PFSK-1 (cell line): Measurements from ENCODE around the gene MTF2.

ENCODE experiments used
- FOXP2 ChIP-seq: optimal IDR thresholded peaks from 2 replicates; pipeline ENCODE3; 2011; ENCODE audit warnings: borderline replicate concordance, control low read depth, inconsistent platforms; ENCODE audit not compliant: insufficient read depth; ENCODE audit errors: extremely low read length, extremely low read depth
- POLR2AphosphoS5 ChIP-seq: IDR thresholded peaks from 2 replicates; pipeline ENCODE4 v1.6.1; 2012; ENCODE audit warnings: low read depth, mild to moderate bottlenecking, control low read depth, low read length, moderate library complexity
- REST ChIP-seq, 2 experiments: IDR thresholded peaks; 2 replicates each; pipeline versions ENCODE4 v1.6.1 to v1.8.0; 2011 to 2012; ENCODE audit warnings: low read depth in 2 of 2, low read length in 2 of 2, control low read depth in 1 of 2, inconsistent platforms in 1 of 2, mild to moderate bottlenecking in 1 of 2, moderate library complexity in 1 of 2; ENCODE audit not compliant: insufficient read depth in 1 of 2
- SIN3A ChIP-seq: IDR thresholded peaks from 2 replicates; pipeline ENCODE4 v1.6.1; 2012; ENCODE audit warnings: mild to moderate bottlenecking, low read length, moderate library complexity, borderline replicate concordance; ENCODE audit not compliant: insufficient read depth
- TAF1 ChIP-seq: IDR thresholded peaks from 2 replicates; pipeline ENCODE4 v1.6.1; 2012; ENCODE audit warnings: low read length, control low read depth, borderline replicate concordance; ENCODE audit not compliant: insufficient read depth

MTF2 gene

GRCh38 chr1:93051961-93052360 is 27.1 kb upstream of the MTF2 start:
- TF ChIP-seq SIN3A (no peak), TAF1 (no peak), POLR2AphosphoS5 (no peak), FOXP2 (no peak), REST (IDR thresholded peaks at IDR 0.05; ENCODE audit: insufficient read depth in 1 of 2, low read depth in 2 of 2, low read length in 2 of 2) (no peak)

- TF ChIP-seq FOXP2 (no peak), REST (IDR thresholded peaks at IDR 0.05; ENCODE audit: insufficient read depth in 1 of 2, low read depth in 2 of 2, low read length in 2 of 2) (peak; percentile 82 to 100)
Measured at GRCh38 chr1:93056214-93056613, 22.9 kb upstream of the MTF2 start.

GRCh38 chr1:93056649-93057048 is 22.4 kb upstream of the MTF2 start:
- TF ChIP-seq SIN3A, result no peak
- TF ChIP-seq TAF1, result no peak
- TF ChIP-seq REST (IDR thresholded peaks at IDR 0.05; ENCODE audit: insufficient read depth in 1 of 2, low read depth in 2 of 2, low read length in 2 of 2), result no peak
- TF ChIP-seq FOXP2, result no peak
- no peak for TF ChIP-seq POLR2AphosphoS5

- TF ChIP-seq SIN3A (no peak), POLR2AphosphoS5 (no peak), REST (IDR thresholded peaks at IDR 0.05; ENCODE audit: insufficient read depth in 1 of 2, low read depth in 2 of 2, low read length in 2 of 2) (no peak), TAF1 (no peak), FOXP2 (no peak)
Measured at GRCh38 chr1:93061895-93062792, 16.9 kb upstream of the MTF2 start.

- no peak for TF ChIP-seq FOXP2
- no peak for TF ChIP-seq POLR2AphosphoS5
- no peak for TF ChIP-seq REST (IDR thresholded peaks at IDR 0.05; ENCODE audit: insufficient read depth in 1 of 2, low read depth in 2 of 2, low read length in 2 of 2)
- no peak for TF ChIP-seq TAF1
- TF ChIP-seq SIN3A, result no peak
Measured at GRCh38 chr1:93076268-93076667, 2.8 kb upstream of the MTF2 start.
